DND-41 (cell line): Measurements from ENCODE around the gene CPAMD8.

Source experiments
- EZH2 ChIP-seq: IDR thresholded peaks from 3 replicates; pipeline ENCODE4 v1.6.1; 2012; ENCODE audit warnings: borderline replicate concordance, low read depth, mild to moderate bottlenecking, moderate library complexity, low read length, inconsistent platforms; ENCODE audit not compliant: severe bottlenecking
- TF ChIP-seq, protein P1 (sequence below): IDR thresholded peaks from 2 replicates; pipeline ENCODE4 v1.5.1; 2012; ENCODE audit warnings: borderline replicate concordance, low read length, moderate library complexity, mild to moderate bottlenecking; ENCODE audit not compliant: poor library complexity, severe bottlenecking; ENCODE audit errors: extremely low read depth

DNA sequence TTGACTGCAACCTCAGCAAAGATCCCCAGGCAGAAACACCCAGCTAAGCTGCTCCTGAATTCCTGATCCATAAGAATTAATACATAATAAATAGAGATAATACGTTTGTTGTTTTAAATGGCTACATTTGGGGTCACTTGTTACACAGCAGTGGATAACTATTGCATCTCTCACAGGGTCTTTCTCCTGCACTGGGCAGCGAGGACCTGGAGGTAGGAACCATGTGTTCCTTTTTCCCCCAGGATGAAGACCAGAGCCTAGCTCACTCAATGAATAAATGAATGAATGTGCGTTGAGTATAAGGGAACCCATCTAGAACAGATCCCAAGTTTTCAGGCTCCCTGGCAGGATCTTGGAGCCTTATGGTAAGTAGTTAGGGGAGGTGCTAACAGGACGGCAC is 107.1 kb downstream of the CPAMD8 start:
- TF ChIP-seq, protein P1, sequence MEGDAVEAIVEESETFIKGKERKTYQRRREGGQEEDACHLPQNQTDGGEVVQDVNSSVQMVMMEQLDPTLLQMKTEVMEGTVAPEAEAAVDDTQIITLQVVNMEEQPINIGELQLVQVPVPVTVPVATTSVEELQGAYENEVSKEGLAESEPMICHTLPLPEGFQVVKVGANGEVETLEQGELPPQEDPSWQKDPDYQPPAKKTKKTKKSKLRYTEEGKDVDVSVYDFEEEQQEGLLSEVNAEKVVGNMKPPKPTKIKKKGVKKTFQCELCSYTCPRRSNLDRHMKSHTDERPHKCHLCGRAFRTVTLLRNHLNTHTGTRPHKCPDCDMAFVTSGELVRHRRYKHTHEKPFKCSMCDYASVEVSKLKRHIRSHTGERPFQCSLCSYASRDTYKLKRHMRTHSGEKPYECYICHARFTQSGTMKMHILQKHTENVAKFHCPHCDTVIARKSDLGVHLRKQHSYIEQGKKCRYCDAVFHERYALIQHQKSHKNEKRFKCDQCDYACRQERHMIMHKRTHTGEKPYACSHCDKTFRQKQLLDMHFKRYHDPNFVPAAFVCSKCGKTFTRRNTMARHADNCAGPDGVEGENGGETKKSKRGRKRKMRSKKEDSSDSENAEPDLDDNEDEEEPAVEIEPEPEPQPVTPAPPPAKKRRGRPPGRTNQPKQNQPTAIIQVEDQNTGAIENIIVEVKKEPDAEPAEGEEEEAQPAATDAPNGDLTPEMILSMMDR: no peak
- no peak for TF ChIP-seq EZH2
